ENCODE data around the gene SETBP1.

Gene SETBP1

DNA sequence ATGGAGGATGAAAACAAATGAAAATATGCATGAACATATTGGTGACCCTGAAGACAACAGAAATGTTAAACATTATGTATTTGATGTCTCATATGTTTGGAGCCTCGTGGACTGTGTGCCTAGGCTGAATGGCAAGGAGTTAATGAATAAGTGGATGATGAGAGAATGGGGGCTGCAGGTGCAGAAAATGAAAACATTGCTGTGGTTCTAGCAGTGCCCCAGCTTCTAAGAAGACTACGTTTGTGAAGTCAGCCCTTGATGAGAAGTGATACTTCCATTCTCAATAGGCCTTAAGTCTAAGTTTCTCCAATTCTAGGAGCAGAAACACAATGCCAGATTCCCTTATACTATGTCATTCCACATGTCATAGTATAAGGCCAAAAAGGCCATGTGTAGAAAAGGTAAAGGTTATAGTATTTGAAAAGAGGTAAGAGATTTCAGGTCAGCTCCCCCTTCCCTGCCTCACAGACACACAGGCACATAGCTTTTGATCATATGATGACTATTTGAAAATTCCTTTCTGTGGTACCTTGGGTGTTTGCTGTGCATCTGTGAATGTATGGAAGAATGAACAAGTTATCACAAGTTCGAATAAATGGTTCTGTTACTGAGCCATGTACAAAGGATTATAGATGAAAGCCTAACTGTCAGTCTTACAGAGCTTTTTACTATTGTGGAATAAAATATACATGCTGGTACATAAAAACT is 280.8 kb downstream of the SETBP1 start:
- TF ChIP-seq SNAI2 (CRISPR knock-in tag; IDR thresholded peaks at IDR 0.05) (no peak), TOX (CRISPR knock-in tag; IDR thresholded peaks at IDR 0.05; ENCODE audit: borderline replicate concordance) (no peak), CSDC2 (CRISPR knock-in tag; IDR thresholded peaks at IDR 0.05) (no peak), TCF4 (CRISPR knock-in tag; IDR thresholded peaks at IDR 0.05; ENCODE audit: borderline replicate concordance) (no peak), ZC3H10 (CRISPR knock-in tag; IDR thresholded peaks at IDR 0.05) (no peak), ZFP3 (CRISPR knock-in tag; IDR thresholded peaks at IDR 0.05) (no peak), ISL1 (CRISPR knock-in tag; IDR thresholded peaks at IDR 0.05) (no peak), ESRRG (CRISPR knock-in tag; IDR thresholded peaks at IDR 0.05) (no peak), BACH2 (CRISPR knock-in tag; IDR thresholded peaks at IDR 0.05; ENCODE audit: borderline replicate concordance) (no peak), OSR1 (CRISPR knock-in tag; IDR thresholded peaks at IDR 0.05) (no peak), GLIS3 (CRISPR knock-in tag; IDR thresholded peaks at IDR 0.05) (no peak), TSHZ2 (CRISPR knock-in tag; IDR thresholded peaks at IDR 0.05) (no peak), PPARA (CRISPR knock-in tag; IDR thresholded peaks at IDR 0.05; ENCODE audit: borderline replicate concordance) (no peak), ARNTL (CRISPR knock-in tag; IDR thresholded peaks at IDR 0.05; ENCODE audit: borderline replicate concordance, low read depth) (no peak)
- TF ChIP-seq, protein P1, sequence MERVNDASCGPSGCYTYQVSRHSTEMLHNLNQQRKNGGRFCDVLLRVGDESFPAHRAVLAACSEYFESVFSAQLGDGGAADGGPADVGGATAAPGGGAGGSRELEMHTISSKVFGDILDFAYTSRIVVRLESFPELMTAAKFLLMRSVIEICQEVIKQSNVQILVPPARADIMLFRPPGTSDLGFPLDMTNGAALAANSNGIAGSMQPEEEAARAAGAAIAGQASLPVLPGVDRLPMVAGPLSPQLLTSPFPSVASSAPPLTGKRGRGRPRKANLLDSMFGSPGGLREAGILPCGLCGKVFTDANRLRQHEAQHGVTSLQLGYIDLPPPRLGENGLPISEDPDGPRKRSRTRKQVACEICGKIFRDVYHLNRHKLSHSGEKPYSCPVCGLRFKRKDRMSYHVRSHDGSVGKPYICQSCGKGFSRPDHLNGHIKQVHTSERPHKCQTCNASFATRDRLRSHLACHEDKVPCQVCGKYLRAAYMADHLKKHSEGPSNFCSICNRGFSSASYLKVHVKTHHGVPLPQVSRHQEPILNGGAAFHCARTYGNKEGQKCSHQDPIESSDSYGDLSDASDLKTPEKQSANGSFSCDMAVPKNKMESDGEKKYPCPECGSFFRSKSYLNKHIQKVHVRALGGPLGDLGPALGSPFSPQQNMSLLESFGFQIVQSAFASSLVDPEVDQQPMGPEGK (CRISPR knock-in tag; IDR thresholded peaks at IDR 0.05; ENCODE audit: borderline replicate concordance), result no peak
- ATAC-seq, result no peak

GRCh38 chr18:44967599-44967998 is 286.9 kb downstream of the SETBP1 start:
- no peak for ATAC-seq
- TF ChIP-seq TSHZ2 (CRISPR knock-in tag; IDR thresholded peaks at IDR 0.05) (no peak), ZFP30 (CRISPR knock-in tag; IDR thresholded peaks at IDR 0.05) (no peak), ESRRG (CRISPR knock-in tag; IDR thresholded peaks at IDR 0.05) (no peak), ISL1 (CRISPR knock-in tag; IDR thresholded peaks at IDR 0.05) (no peak), PPARA (CRISPR knock-in tag; IDR thresholded peaks at IDR 0.05; ENCODE audit: borderline replicate concordance) (no peak), ZNF8 (CRISPR knock-in tag; IDR thresholded peaks at IDR 0.05) (no peak), GLIS3 (CRISPR knock-in tag; IDR thresholded peaks at IDR 0.05) (no peak), ARNTL (CRISPR knock-in tag; IDR thresholded peaks at IDR 0.05; ENCODE audit: borderline replicate concordance, low read depth) (no peak), ZNF70 (CRISPR knock-in tag; IDR thresholded peaks at IDR 0.05) (no peak), RARB (CRISPR knock-in tag; IDR thresholded peaks at IDR 0.05) (no peak)
- TF ChIP-seq, protein P2, sequence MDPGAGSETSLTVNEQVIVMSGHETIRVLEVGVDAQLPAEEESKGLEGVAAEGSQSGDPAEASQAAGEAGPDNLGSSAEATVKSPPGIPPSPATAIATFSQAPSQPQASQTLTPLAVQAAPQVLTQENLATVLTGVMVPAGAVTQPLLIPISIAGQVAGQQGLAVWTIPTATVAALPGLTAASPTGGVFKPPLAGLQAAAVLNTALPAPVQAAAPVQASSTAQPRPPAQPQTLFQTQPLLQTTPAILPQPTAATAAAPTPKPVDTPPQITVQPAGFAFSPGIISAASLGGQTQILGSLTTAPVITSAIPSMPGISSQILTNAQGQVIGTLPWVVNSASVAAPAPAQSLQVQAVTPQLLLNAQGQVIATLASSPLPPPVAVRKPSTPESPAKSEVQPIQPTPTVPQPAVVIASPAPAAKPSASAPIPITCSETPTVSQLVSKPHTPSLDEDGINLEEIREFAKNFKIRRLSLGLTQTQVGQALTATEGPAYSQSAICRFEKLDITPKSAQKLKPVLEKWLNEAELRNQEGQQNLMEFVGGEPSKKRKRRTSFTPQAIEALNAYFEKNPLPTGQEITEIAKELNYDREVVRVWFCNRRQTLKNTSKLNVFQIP (CRISPR knock-in tag; IDR thresholded peaks at IDR 0.05; ENCODE audit: borderline replicate concordance, low read depth), result no peak

GRCh38 chr18:44968336-44968735 is 287.6 kb downstream of the SETBP1 start:
- ATAC-seq, result peak; percentile 66

More at GRCh38 chr18:44968336-44968735, 287.6 kb downstream of the SETBP1 start:
- TF ChIP-seq BACH2 (CRISPR knock-in tag; IDR thresholded peaks at IDR 0.05; ENCODE audit: borderline replicate concordance), result no peak
- TF ChIP-seq ESRRG (CRISPR knock-in tag; IDR thresholded peaks at IDR 0.05), result no peak
- TF ChIP-seq ZFP30 (CRISPR knock-in tag; IDR thresholded peaks at IDR 0.05), result no peak
- no peak for TF ChIP-seq ZNF8 (CRISPR knock-in tag; IDR thresholded peaks at IDR 0.05)
- no peak for TF ChIP-seq ZNF565 (CRISPR knock-in tag; conservative IDR thresholded peaks at IDR 0.05; ENCODE audit: low read depth)
- TF ChIP-seq OSR1 (CRISPR knock-in tag; IDR thresholded peaks at IDR 0.05), result no peak
- TF ChIP-seq ISL1 (CRISPR knock-in tag; IDR thresholded peaks at IDR 0.05), result no peak
- TF ChIP-seq TOX (CRISPR knock-in tag; IDR thresholded peaks at IDR 0.05; ENCODE audit: borderline replicate concordance), result no peak
- no peak for TF ChIP-seq ZFP3 (CRISPR knock-in tag; IDR thresholded peaks at IDR 0.05)
- no peak for TF ChIP-seq ZNF70 (CRISPR knock-in tag; IDR thresholded peaks at IDR 0.05)

All from SK-N-SH treated with all-trans-retinoic acid at 6 μM for 48 hours (cell line).